ENCODE data around the gene CR1L.
"Not testable (repeated sequence)": the region's sequence is repeated elsewhere in the genome, so short reads cannot be mapped to it uniquely, and the experiment has no call there.

Gene CR1L

DNA sequence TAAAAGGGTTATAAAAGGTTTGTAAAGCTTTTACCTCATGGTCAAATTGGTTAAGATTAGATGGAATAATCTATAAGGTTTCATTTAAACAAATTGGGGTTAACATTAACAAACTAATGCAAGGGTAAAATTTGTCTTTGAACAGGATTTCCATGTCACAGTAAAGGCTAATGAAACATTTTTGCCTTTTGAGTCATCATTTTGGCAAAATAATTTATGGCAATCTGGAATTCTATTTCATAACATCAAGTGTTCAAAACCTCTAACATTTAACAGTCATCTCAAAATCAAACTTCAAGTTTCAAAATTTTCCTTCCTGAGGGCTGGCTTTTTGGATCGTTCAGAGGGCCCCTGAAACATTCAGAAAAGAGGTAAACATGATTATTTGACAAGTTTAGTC is 100.4 kb downstream of the CR1L start:
- no peak for DNase-seq (ENCODE audit: low read depth, low spot score)

DNA sequence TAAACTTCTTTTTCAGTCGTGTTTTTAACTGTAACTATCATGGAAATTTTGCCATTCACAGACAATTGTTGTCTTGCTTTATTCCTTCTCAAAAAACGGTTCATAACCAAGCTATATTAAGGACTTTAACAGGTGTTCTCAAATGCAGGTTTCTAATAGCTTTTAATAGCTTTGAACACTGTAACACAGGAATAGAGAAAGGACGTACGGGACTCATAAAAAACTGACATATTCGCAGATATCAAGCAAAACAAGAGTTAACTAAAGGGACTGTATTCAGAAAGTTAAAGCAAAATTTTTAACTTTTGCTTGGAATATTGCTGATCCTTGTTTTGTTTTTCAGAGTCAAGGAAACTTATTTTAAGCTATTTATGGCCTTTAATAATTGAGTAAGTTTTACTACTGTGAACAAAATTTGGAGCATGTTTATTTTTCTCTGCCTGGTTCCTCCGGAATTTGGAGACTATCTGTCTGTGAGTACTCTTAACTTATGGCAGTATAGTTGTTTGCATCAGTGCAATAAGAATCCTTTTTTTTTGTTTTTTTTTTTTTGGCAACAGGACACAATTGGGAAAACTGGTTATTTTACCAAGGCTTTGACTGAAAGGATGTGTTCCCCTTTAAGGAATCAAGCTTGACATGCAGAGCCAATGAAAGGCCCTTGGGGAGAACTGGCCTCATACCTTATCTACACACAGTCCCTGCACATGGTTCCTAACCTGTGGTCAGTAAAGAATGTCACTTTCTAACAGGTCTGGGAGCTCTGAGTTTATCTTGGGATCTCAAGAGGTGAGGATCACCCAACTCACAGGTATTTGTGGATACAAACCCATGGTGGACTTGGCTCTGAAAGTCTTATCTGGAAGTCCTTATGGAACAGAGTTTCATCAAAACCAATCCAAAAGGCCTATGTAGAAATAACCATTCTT is 101.2 kb downstream of the CR1L start:
- no peak for DNase-seq (ENCODE audit: low read depth, low spot score)

DNA sequence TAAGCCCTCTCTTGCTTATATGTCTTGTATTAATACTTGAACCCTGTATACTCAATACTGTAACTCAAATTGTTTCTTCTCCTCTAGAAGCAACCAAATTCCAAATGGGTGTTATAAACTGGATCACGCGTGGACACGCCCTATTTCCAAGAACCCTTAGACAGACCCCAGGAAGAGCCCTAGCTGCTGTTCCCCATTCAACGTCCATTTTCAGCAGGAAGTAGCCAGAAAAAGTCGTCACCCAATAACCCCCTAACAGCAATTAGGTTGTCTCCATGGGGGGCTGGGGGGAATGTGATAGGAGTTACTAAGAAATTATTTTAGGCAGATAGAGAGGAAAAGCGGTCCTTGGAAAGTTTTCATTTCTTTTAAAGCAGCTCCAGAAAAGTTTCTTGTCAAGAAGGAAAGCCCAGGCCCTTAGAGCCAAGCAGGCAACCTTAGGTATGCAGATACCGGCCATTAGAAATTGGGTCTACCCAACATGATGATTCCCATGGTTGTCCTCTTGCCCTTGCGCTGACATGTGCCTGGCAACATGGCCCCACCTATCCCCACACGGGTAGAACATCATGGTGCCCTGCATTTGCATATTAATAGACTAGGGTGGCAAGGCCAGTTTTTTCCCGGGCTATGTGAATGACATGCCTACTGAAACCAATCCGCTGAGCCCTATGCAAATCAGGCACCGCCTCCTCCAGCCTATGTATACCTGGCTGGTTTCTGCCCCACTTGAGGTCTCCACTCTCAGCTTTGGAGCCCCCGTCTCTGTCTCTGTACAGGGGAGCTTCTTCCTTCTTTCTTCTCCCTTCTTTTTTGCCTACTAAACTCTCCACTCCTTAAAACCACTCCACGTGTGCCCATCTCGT is 102.9 kb downstream of the CR1L start:
- no peak for DNase-seq (ENCODE audit: low read depth, low spot score)

DNA sequence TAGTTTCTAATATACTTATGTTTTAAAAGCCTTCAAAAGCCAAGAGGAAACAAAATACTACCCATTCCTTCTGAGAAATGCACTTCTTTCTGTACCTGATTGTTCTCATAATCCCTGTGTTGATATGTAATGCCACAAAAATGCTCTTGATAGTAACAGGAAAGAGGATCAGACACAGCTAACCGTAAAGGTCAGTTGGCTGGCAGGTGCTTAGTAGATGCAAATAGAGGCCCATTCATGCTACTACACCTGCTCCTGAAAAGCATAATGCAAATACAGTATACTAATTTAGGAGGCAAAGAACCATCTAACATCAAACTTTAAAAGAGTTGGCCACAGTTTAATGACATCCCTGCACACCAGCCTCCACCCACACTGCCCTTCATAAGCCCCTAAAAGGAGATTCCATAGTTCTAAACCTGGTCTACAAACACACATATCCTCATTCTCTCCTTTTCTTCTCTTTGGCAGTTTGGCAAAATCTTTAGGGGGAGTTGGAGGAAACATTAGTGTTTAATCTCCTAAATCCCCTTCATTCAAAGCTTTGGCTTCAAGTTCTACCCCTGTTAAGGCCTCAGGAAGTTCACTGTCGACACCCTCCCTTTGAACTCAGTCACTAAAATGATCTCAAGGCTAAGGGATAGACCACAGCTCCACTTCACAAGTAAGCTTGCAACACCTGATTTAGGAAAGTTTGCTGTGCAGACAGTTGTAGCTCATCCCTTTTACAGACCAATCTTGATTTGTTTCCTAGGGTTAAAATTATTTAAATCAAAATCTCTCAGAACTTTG is 104.0 kb downstream of the CR1L start:
- no peak for DNase-seq (ENCODE audit: low read depth, low spot score)

DNA sequence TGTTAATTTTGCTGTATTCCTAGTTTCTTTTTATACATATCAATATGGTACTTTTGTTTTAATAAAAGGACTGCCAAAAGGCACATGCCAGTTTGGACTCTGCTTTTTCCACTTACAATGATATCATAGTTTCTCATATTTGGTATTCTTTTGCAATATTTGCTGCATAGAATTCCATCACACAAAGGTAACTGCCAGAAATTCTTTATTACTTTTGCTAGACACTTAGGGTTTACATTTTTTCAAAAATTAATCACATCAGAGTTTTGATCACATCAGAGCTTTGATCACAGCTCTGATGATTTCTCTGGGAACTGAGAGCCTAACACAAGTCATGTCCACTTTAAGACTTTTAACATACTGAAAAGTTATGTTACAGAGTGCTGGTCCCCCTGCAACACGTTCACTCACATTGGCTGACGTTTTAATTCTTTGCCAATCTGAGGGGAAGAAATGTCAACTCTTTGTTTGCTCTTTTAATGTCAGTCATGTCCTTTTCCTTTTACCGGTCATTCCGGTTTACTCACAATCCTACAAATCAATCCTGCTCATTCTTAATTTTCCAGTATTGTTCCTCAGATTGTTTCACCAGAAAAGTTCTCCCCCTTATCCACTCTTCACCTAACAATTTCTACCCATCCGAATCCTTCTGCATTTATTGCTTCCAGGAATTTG is 105.8 kb downstream of the CR1L start:
- DNase-seq (ENCODE audit: low read depth, low spot score), result no peak

DNA sequence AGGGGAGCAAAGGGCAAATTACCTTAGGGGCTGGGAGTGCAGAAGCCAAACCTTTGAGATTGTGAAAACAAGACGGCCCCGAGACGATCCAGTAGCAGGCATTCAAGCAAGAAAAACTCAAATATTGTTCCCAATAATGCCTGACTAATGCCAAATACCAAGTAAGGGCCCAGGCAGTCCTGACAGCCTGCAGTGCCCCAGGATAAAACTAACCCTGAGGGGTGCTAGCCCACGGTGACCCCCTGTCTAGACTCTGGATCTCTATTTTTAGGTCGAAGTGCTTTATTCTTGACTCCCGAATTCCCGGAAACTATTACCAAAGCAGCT is 106.5 kb downstream of the CR1L start:
- DNase-seq (ENCODE audit: low read depth, low spot score), result not testable (repeated sequence)

DNA sequence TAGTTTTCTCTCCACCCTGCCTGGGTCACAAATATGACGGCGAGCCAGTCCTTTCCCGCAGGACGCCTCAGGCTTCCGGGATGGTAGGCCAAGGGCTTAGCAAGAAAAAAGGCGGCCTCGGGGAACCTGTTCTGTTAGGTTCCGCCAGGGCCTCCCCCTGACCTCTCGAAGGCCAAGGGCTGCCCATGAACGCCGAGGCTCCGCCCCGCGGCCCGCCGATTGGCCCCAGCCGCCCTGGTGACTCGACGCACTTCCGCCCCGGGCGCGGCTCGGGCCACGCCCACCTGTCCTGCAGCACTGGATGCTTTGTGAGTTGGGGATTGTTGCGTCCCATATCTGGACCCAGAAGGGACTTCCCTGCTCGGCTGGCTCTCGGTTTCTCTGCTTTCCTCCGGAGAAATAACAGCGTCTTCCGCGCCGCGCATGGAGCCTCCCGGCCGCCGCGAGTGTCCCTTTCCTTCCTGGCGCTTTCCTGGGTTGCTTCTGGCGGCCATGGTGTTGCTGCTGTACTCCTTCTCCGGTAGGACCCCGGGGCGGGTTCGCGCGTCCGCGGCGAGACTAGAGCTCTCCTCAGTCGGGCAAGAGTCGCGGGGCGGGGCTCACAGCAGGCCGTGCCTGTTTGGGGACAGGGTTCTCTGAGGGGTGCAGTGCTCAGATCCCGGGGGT is 107.0 kb downstream of the CR1L start, which contains the start of gene CD46:
Gene CD46 (plus strand): TSS at position 265 of the 666 bp plus-strand sequence. CDS start 159 bp downstream, at position 424.
- DNase-seq (ENCODE audit: low read depth, low spot score), result peak; percentile 97

DNA sequence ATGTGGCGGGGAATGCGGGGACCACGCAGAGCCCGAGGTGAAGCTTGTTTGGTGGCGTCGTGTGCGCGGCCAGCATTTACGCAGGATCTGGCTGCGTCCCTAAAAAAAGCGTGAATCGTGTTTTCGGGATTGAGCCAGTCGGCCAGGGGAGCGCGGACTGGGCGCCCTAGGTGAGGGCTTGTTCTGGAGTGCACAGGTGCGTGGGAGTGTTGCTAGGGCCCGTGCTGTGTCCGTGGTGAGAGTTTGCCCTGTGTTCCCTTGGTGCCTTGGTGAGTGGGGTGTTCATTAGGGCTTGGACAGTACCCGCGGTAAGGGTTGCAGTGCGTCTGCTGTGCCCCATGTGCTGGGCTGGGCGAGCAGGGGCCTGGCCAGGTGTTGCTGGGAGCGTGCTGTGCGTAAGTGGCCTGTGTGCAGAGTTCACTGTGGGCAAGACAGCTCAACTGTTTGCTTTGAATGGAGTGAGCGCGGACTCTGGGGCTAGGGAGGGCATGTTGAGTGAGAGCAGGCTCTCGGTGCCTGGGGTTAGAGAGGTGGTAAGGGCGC is 107.6 kb downstream of the CR1L start:
- peak; percentile 31 for DNase-seq (ENCODE audit: low read depth, low spot score)

DNA sequence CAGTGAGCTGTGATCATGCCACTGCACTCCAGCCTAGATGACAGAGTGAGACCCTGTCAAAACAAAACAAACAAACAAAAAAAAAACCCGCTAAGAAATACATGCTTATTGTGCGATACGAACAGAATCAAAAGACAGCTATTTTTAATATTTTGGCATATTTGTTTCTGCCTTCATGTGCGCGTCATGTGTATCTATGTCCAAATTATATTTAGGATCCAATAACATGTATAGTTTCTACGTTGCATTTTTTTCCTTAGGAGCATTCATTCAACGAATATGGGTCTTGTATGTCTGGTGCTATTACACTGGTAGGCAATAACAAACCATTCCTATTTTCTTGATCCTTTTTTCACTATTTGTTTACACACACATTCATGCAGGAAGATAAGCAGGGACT is 108.7 kb downstream of the CR1L start:
- no peak for DNase-seq (ENCODE audit: low read depth, low spot score)

DNA sequence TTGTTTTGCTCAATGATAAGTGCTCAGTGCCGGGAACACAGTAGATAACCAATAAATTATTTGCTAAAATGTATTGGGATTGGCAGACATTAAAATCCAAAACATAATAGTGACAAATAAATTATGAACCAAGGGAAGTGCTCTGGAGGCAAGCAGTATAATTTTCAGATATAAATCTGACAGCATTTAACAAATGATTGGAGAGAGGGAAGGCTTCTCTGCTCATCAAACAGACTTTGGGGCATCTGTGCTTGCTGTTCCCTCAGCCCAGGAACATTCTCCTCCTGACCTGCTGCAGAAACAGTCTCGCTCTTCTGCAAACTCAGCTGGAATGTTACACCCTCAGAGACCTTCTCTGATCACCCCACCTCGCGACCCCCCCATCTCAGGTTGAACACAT is 109.1 kb downstream of the CR1L start:
- no peak for DNase-seq (ENCODE audit: low read depth, low spot score)

DNA sequence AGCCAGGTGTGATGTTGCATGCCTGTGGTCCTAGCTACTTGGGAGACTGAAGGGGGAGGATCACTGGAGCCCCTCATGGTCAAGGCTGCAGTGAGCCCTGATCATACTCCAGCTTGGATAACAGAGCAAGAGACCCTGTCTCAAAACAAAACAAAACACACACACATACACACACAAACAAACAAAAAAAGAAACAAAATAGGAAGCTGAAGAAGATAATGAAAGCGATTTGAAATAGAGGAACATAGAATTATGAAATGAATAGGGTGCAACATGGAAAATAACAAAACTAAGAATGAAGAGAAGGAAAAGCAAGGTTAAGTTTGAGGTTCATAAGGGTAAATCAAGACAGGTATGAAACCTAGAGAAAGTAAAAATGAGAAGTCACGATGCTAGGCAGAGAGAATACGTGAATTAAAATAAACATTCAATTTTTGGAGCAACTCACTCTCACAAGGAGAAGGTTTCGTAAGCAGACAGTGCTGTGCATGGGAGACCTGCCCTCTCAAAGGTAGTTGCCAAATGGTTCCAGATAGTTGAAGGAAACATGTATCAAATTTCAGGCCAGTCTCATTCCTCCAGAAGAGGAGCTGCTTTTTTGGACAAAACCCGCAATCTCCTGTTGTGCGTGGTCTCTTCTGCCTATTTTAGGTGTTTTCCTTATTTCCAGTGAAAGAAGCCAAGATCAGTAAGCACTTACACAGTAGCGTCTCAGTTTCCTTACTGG is 110.2 kb downstream of the CR1L start:
- DNase-seq (ENCODE audit: low read depth, low spot score), result no peak

DNA sequence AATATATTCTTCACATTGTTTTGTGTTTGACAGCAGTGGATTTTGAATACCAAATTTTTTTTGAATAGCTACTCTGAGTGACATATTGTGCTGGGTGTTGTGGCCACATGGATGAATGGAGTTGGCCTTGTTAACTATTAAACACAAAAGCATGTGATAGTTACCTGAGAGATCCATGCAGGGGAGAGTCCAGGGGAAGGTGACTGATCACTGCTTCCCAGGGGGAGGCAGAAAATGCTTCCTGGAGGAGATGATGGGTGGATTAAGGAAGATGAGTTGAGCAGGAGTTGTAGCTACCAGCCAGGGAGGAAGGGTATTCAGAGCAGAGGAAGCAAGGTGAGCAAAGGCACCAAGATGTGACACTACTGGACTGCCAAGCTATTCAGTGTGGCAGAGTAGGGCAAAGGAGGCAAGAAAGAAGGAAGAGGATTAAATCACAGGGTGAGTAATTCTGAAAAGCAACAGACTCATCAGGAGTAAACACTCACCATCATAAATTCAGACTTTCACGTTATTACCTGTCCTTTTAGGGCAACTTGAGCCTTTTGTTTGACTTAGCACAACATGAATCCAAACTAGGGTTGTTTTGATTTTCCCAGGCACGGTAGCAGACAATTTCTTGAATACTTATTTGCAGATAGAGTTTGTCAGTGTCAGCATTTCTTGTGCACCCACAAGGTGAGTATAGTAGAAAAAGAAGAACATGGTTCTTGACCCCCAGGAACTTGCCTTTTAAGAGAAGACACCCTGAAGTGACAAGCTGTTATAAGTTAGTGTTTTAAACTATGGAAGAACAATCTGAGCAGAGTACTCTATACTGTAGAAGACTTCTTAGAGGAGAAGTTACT is 111.1 kb downstream of the CR1L start:
- no peak for DNase-seq (ENCODE audit: low read depth, low spot score)

DNA sequence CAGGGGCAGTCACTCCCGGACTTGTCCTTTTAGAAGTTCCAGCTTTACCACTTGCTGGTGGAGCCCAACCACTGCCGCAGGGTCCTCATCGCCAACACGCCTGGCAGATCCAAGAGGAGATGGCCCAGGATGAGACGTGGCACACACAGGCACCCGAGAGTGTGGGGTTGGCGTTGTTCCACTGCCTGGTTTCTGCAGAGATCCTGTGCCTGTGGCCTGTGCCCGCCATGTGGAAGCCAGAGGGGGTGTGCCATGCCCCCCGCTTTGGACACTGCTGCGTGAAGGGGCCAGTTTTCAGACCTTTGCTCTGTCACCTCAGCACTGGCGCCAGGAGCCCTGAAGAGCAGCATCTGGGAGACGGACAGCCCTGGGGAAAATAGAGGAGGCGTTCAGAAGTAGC is 117.7 kb downstream of the CR1L start:
- DNase-seq (ENCODE audit: low read depth, low spot score), result no peak

DNA sequence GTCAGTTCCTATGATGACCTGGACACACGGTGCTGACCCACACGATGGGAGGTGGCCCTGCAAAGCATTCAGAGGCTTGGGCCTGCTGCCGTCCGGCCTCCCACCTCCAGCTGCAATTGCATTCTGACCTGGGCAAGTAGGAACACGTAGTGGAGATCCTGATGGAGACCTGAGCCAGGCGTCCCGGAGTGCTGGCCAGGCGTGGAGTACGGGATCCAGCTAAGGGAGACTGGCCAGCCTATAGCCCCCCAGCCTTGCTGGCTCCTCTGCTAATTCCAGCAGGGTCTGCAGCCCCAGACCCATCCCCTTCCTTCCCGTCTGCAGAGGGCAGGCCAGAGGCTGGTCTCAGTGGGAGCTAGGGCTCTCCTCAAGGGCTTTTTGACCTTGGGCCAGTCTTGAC is 118.2 kb downstream of the CR1L start:
- DNase-seq (ENCODE audit: low read depth, low spot score), result no peak

DNA sequence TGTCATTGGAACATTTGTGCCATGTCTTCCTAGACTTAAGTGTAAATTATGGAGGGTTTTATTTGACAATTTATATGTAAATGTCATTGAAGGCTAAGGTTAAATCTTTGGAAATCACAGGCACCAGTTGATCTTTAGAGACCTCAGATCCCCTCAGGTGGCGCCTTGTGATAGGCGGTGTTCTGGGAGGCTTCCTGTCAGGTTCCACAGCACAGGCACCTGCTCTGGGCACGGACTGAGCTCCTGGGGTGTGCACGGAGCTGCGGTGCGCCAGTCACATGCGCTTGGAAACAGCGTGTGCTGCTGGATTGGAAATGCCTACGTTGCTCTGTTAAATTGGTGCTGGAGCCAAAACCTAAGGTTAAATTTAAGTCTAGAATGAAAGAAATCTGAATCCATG is 119.0 kb downstream of the CR1L start:
- DNase-seq (ENCODE audit: low read depth, low spot score), result no peak

DNA sequence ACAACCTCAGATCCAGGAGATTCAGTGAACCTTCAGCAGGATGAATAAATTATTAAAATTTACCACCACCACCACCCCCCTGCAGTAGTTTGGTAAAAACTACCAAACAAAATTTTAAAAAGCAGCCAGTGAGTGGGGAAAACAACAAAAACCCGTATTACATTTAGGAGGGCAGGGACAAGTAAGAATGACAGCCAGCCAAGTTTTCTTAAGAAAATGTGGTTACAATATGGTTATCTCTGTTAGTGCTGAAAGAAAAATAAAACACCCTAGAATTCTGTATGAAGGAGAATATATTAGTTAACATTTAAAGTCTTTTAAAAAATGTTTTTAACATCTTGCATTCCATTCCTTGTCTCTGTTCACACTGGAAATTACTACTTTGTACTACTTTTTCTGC is 121.6 kb downstream of the CR1L start:
- DNase-seq (ENCODE audit: low read depth, low spot score), result no peak

DNA sequence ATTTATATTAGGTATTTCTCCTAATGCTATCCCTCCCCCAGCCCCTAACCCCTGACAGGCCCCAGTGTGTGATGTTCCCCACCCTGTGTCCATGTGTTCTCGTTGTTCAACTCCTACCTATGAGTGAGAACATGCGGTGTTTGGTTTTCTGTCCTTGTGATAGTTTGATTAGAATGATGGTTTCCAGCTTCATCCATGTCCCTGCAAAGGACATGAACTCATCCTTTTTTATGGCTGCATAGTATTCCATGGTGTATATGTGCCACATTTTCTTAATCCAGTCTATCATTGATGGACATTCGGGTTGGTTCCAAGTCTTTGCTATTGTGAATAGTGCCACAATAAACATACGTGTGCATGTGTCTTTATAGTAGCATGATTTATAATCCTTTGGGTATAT is 125.6 kb downstream of the CR1L start:
- not testable (repeated sequence) for DNase-seq (ENCODE audit: low read depth, low spot score)

Data from astrocyte of the hippocampus (primary cell).